Body of pancreas (tissue), 4 donors: ENCODE results near the gene IDNK.

ENCODE experiments used
- POLR2A ChIP-seq, 3 donors: fragments of 450-650 bp; IDR thresholded peaks; one replicate each; pipeline ENCODE4 v1.6.1; 2016; ENCODE audit warnings: antibody characterized with exemption in 3 of 3, mild to moderate bottlenecking in 2 of 3
- TF ChIP-seq, protein P1 (sequence below), 7 experiments: fragments of 450-650 bp in 4 of 7; fragments of 200-600 bp in 3 of 7; sonication (generic) in 3 of 7; IDR thresholded peaks; one replicate each; pipeline ENCODE4 v1.5.1; 2016 to 2019; ENCODE audit warnings: antibody characterized with exemption in 7 of 7

GRCh38 chr9:83642793-83643192 is 19.9 kb downstream of the IDNK start:
- TF ChIP-seq, protein P1, sequence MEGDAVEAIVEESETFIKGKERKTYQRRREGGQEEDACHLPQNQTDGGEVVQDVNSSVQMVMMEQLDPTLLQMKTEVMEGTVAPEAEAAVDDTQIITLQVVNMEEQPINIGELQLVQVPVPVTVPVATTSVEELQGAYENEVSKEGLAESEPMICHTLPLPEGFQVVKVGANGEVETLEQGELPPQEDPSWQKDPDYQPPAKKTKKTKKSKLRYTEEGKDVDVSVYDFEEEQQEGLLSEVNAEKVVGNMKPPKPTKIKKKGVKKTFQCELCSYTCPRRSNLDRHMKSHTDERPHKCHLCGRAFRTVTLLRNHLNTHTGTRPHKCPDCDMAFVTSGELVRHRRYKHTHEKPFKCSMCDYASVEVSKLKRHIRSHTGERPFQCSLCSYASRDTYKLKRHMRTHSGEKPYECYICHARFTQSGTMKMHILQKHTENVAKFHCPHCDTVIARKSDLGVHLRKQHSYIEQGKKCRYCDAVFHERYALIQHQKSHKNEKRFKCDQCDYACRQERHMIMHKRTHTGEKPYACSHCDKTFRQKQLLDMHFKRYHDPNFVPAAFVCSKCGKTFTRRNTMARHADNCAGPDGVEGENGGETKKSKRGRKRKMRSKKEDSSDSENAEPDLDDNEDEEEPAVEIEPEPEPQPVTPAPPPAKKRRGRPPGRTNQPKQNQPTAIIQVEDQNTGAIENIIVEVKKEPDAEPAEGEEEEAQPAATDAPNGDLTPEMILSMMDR (IDR thresholded peaks at IDR 0.05) = no peak
- TF ChIP-seq POLR2A (IDR thresholded peaks at IDR 0.05) = no peak
